Mucosa of rectum (tissue), 2 donors: ENCODE measurements around the gene STX16.

ENCODE experiments used
- H3K27ac ChIP-seq, 2 donors: one replicate each; pipeline ENCODE4 v1.7.0; 2013; ENCODE audit warnings: inconsistent platforms in 2 of 2, low read depth in 2 of 2, low read length in 2 of 2
- H3K27me3 ChIP-seq, 2 donors: one replicate each; pipeline ENCODE4 v1.7.0; 2013; ENCODE audit warnings: low read length in 2 of 2; ENCODE audit not compliant: control insufficient read depth in 2 of 2, insufficient read depth in 2 of 2
- H3K36me3 ChIP-seq, 2 donors: one replicate each; pipeline ENCODE4 v1.7.0; 2013; ENCODE audit warnings: low read length in 2 of 2; ENCODE audit not compliant: control insufficient read depth in 2 of 2, insufficient read depth in 2 of 2
- H3K4me1 ChIP-seq, 2 donors: one replicate each; pipeline ENCODE4 v1.7.0; 2013; ENCODE audit warnings: low read length in 2 of 2, mild to moderate bottlenecking in 1 of 2; ENCODE audit not compliant: control insufficient read depth in 2 of 2, insufficient read depth in 2 of 2
- H3K4me3 ChIP-seq, 2 donors: one replicate each; pipeline ENCODE4 v1.7.0; 2013; ENCODE audit warnings: low read length in 2 of 2
- H3K9ac ChIP-seq, 2 donors: one replicate each; pipeline ENCODE4 v1.7.0; 2013; ENCODE audit warnings: low read length in 2 of 2, low read depth in 1 of 2, mild to moderate bottlenecking in 1 of 2
- H3K9me3 ChIP-seq, 2 donors: one replicate each; pipeline ENCODE4 v1.7.0; 2013; ENCODE audit warnings: low read length in 2 of 2; ENCODE audit not compliant: control insufficient read depth in 2 of 2
- donor health status: healthy.
- donor health status: Normal muscosa, but diverticular disease.

STX16 gene

GRCh38 chr20:58716476-58717277 lies 65.6 kb downstream of the STX16 start:
- H3K27ac ChIP-seq: no peak overlapping the region
- H3K4me1 ChIP-seq: no peaks in the 10 kb centered on the region
- H3K9me3 ChIP-seq: no peaks in the 10 kb centered on the region
- H3K4me3 ChIP-seq: no peak overlapping the region
- no peak overlapping the region for H3K9ac ChIP-seq
- no peaks in the 10 kb centered on the region for H3K27me3 ChIP-seq
- no peaks in the 10 kb centered on the region for H3K36me3 ChIP-seq

GRCh38 chr20:58717278-58718091 lies 66.4 kb downstream of the STX16 start:
- Histone ChIP-seq H3K4me1 (no peaks in the 10 kb centered on the region), H3K9me3 (no peaks in the 10 kb centered on the region), H3K27ac (no peak overlapping the region), H3K4me3 (no peak overlapping the region), H3K36me3 (no peaks in the 10 kb centered on the region), H3K27me3 (no peaks in the 10 kb centered on the region), H3K9ac (no peak overlapping the region)

DNA sequence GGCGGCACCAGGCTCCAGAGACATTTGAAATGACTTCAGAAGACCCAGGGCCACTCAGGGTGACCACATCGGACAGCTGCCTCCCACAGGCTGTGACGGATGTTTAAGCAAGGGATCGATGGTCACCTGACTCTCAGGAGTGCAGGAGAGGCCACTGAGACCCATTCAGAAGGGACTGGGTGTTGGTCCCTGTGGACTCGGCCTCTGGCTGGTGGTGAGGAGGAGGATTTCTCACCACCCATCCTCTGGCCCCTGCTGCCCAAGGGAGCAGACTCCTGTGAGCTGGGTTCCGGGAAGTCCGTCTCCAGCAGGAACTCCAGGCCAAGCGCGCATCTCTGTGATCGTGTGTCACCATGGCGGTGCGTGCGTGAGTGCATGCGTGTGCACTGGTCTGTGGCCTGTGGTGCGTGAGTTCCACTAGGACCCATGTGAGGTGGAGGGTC lies 67.1 kb downstream of the STX16 start:
- Histone ChIP-seq H3K4me1 (no peaks in the 10 kb centered on the region), H3K4me3 (no peak overlapping the region), H3K36me3 (no peaks in the 10 kb centered on the region), H3K9me3 (no peaks in the 10 kb centered on the region), H3K9ac (no peak overlapping the region), H3K27me3 (no peaks in the 10 kb centered on the region), H3K27ac (no peak overlapping the region)

GRCh38 chr20:58718729-58719128 lies 67.6 kb downstream of the STX16 start:
- Histone ChIP-seq H3K4me1 (no peaks in the 10 kb centered on the region), H3K9me3 (no peaks in the 10 kb centered on the region), H3K27ac (no peak overlapping the region), H3K9ac (no peak overlapping the region), H3K4me3 (no peak overlapping the region), H3K27me3 (peaks cover 0 to 2% of the 10 kb centered on the region in 2 donors), H3K36me3 (no peaks in the 10 kb centered on the region)

DNA sequence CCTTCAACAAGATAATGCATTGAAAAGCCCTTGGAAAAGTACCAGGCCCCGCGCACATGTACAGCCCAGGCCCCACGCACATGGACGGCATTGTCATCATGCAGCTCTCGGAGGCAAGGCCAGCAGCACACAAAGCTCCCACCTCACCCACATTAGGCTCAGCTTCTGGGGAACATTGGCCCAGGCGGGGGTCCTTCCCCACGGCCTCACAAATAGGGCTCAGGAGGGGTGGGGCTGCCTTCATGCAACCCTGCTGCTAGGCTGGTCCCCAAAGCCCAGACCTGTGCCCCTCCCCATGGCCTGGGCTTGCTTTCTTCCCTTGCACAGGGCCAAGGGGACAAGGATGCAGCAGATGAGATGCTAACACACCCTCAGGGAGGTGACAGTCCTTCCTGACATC lies 68.2 kb downstream of the STX16 start:
- no peak overlapping the region for H3K9ac ChIP-seq

GRCh38 chr20:58719971-58720371 lies 68.9 kb downstream of the STX16 start:
- Histone ChIP-seq H3K27ac (no peak overlapping the region), H3K9ac (no peak overlapping the region), H3K4me1 (no peaks in the 10 kb centered on the region), H3K9me3 (no peaks in the 10 kb centered on the region), H3K27me3 (peaks cover 0 to 2% of the 10 kb centered on the region in 2 donors), H3K36me3 (no peaks in the 10 kb centered on the region), H3K4me3 (no peak overlapping the region)

More for the DNA sequence above, 68.2 kb downstream of the STX16 start:
- no peaks in the 10 kb centered on the region for H3K4me1 ChIP-seq
- H3K27me3 ChIP-seq: peaks cover 0 to 2% of the 10 kb centered on the region in 2 donors
- no peak overlapping the region for H3K4me3 ChIP-seq
- no peaks in the 10 kb centered on the region for H3K36me3 ChIP-seq
- H3K27ac ChIP-seq: no peak overlapping the region
- H3K9me3 ChIP-seq: no peaks in the 10 kb centered on the region

GRCh38 chr20:58720890-58721289 lies 69.8 kb downstream of the STX16 start:
- Histone ChIP-seq H3K36me3 (no peaks in the 10 kb centered on the region), H3K4me3 (no peak overlapping the region), H3K4me1 (no peaks in the 10 kb centered on the region), H3K27ac (no peak overlapping the region), H3K9ac (no peak overlapping the region), H3K27me3 (peaks cover 0 to 2% of the 10 kb centered on the region in 2 donors), H3K9me3 (no peaks in the 10 kb centered on the region)

DNA sequence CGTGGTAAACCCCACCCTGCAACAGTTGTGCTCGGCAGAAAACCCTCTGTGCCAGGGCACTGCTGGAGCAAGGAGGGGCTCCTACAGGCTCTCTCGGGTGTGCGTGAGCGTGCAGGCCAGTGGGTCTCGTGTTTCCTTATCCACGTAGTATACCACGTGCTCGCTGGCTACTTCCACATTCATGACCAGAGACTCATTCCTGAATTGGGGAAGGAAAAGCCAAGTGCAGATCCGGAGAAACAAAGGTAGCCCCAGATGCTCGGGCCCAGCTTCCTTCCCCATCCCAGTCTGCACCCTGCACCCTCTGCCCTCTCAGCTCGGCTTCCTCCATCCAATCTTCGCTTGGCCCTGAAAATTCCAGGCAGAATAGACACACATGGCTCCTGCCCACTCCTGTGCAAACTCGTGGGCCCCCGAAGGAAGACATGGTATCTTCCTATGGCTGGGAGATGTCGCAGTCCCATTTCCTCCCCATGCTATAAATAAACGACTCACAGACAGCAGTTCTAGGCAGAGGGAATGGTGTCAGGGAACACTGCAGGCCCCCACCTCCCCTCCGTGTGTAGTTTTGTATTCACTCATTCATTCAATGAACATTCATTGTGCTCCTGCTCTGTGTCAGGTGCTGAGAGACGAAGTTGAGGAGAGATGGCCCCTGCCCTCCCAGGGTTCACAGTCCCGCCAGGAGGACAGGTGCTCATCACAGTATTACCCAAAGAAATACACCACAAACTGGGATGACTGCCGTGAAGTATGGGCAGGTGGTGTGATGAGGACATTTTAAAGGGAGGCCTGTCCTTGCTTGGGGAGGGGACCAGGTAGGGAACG lies 71.1 kb downstream of the STX16 start:
- Histone ChIP-seq H3K9ac (no peak overlapping the region), H3K36me3 (no peaks in the 10 kb centered on the region), H3K27me3 (peaks cover 0 to 2% of the 10 kb centered on the region in 2 donors), H3K4me1 (no peaks in the 10 kb centered on the region), H3K27ac (no peak overlapping the region), H3K9me3 (no peaks in the 10 kb centered on the region), H3K4me3 (no peak overlapping the region)

DNA sequence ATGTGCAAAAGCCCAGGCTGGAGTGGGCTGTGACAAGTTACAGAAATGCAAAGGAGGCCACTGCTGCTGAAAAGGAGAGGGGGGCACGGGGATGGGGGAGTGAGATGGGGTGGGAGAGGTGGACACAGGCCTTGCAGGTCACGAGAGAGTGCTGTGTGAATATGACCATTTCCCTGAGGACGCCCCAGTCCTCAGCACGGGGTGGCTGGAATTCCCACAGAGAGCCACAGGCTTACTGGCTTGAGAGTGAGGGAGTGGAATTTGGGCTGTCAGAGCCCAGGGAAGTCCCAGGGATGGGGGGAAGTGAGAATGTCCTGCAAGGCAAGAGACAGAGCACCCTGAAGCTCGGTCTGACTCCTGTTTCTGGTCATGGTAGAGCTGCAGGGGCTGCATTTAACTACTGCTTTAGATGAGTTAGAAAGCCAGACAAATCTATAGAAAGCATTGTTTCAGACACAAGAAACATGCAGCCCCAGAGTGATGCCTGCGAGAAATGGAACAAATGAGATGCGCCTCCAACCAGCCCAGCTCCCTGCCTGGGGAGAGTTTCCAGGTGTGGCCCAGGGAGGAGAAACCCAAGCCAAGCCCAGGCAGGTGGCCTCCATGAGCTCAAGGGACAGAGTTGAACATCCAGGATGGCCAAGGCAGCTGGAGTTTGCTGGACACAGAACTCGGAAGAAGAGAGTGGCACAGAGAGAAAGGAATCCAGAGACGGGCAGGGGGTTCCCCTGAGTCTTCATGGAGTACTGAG lies 72.0 kb downstream of the STX16 start:
- Histone ChIP-seq H3K27ac (no peak overlapping the region), H3K9ac (no peak overlapping the region), H3K4me1 (no peaks in the 10 kb centered on the region), H3K27me3 (peaks cover 0 to 2% of the 10 kb centered on the region in 2 donors), H3K36me3 (no peaks in the 10 kb centered on the region), H3K9me3 (no peaks in the 10 kb centered on the region), H3K4me3 (no peak overlapping the region)
